Sigmoid colon (tissue), 7 donors: ENCODE data around the gene GCC2. TPM values are rescaled to one million over a fixed set of nuclear protein-coding genes. Genes with fewer than 3 reads are reported as not detected.

Experiments
- DNase-seq: peaks from one replicate; pipeline ENCODE4 v3.0.0-alpha.2; 2019
- H3K27ac ChIP-seq, 4 donors: fragments of 200-600 bp; sonication (generic); one replicate each; pipeline ENCODE4 v1.5.1; 2016 to 2019; ENCODE audit warnings: mild to moderate bottlenecking in 1 of 4
- H3K27me3 ChIP-seq, 3 donors: fragments of 200-600 bp; sonication (generic); one replicate each; pipeline ENCODE4 v1.5.1; 2019; ENCODE audit warnings: mild to moderate bottlenecking in 1 of 3
- H3K36me3 ChIP-seq, 4 donors: fragments of 200-600 bp; sonication (generic); one replicate each; pipeline ENCODE4 v1.5.1; 2016 to 2019
- H3K4me1 ChIP-seq, 4 donors: fragments of 200-600 bp; sonication (generic); one replicate each; pipeline ENCODE4 v1.5.1; 2017 to 2019
- H3K4me3 ChIP-seq, 4 donors: fragments of 200-600 bp; sonication (generic); one replicate each; pipeline ENCODE4 v1.5.1; 2017 to 2019; ENCODE audit warnings: mild to moderate bottlenecking in 2 of 4, moderate library complexity in 1 of 4
- H3K9me3 ChIP-seq, 4 donors: fragments of 200-600 bp in 3 of 4; sonication (generic) in 3 of 4; one replicate each; pipeline versions ENCODE4 v1.5.1 to v1.6.1; 2013 to 2019
- CTCF ChIP-seq, 4 experiments: fragments of 450-650 bp in 3 of 4; fragments of 200-600 bp in 1 of 4; IDR thresholded peaks; one replicate each; pipeline ENCODE4 v1.5.1; 2016 to 2019; ENCODE audit warnings: antibody characterized with exemption in 4 of 4, mild to moderate bottlenecking in 3 of 4, moderate library complexity in 2 of 4
- EP300 ChIP-seq, 4 donors: sonication (generic); formaldehyde crosslinking; IDR thresholded peaks; one replicate each; pipeline ENCODE4 v1.6.1; 2017; ENCODE audit warnings: antibody characterized with exemption in 4 of 4
- POLR2A ChIP-seq, 2 donors: fragments of 450-650 bp; IDR thresholded peaks; one replicate each; pipeline ENCODE4 v1.6.1; 2016; ENCODE audit warnings: antibody characterized with exemption in 2 of 2, mild to moderate bottlenecking in 2 of 2, moderate library complexity in 2 of 2
- POLR2AphosphoS5 ChIP-seq, 4 donors: sonication (generic); formaldehyde crosslinking; IDR thresholded peaks; one replicate each; pipeline ENCODE4 v1.6.1; 2017; ENCODE audit warnings: antibody characterized with exemption in 4 of 4
- WGBS, 2 donors: extraction: QIAGEN DNeasy Blood & Tissue Kit; methylation state at CpG; one replicate each; pipeline ENCODE4 v1.1.7; 2013; 5-methylcytosine and 5-hydroxymethylcytosine counted together
- intact Hi-C: fragments of 100-400 bp; cut with DNase I; formaldehyde crosslinking; loops from one replicate; pipeline ENCODE4 v1.15.1; 2023
- polyA plus RNA-seq, 3 donors: library from polyadenylated mRNA; stranded (reverse); fragments of 200-250 nt; gene quantifications; one replicate each; pipeline ENCODE4 v1.2.3, GENCODE V29; 2013
- total RNA-seq, 4 donors: library from RNA; depleted of rRNA; stranded (reverse); fragments of >200 nt; gene quantifications; one replicate each; pipeline ENCODE4 v1.1.0, GENCODE V29; 2016
- donor health status: healthy with polysubstance abuse.
- donor health status: Bipolar disorder and iron deficiency.
- donor health status: healthy.

GCC2 gene
- total and polyA plus RNA-seq, 7 donors: 18.0 to 47.1 (median 29.6) TPM

GRCh38 chr2:108441712-108442111, 7.3 kb upstream of the GCC2 start:
- H3K9me3 ChIP-seq: no peaks in the 10 kb centered on the region
- TF ChIP-seq CTCF (IDR thresholded peaks at IDR 0.05) (no peak), POLR2A (IDR thresholded peaks at IDR 0.05) (no peak), POLR2AphosphoS5 (IDR thresholded peaks at IDR 0.05) (no peak), EP300 (IDR thresholded peaks at IDR 0.05) (no peak)
- intact Hi-C loops: no loop called here
- H3K27ac ChIP-seq: no peak overlapping the region
- DNase-seq: no peak
- no peak overlapping the region for H3K4me3 ChIP-seq
- no peaks in the 10 kb centered on the region for H3K27me3 ChIP-seq
- no peaks in the 10 kb centered on the region for H3K4me1 ChIP-seq
- no peaks in the 10 kb centered on the region for H3K36me3 ChIP-seq
- WGBS, 2 donors: 89 to 96% methylated on average over 2 of the region's 2 CpGs

- TF ChIP-seq POLR2A (IDR thresholded peaks at IDR 0.05) (no peak), EP300 (IDR thresholded peaks at IDR 0.05) (no peak), POLR2AphosphoS5 (IDR thresholded peaks at IDR 0.05) (no peak), CTCF (IDR thresholded peaks at IDR 0.05) (no peak)
- Histone ChIP-seq H3K4me1 (peaks cover 0 to 14% (median 11%) of the 10 kb centered on the region in 4 donors), H3K27me3 (no peaks in the 10 kb centered on the region), H3K27ac (no peak overlapping the region), H3K4me3 (no peak overlapping the region), H3K9me3 (no peaks in the 10 kb centered on the region), H3K36me3 (no peaks in the 10 kb centered on the region)
- no peak for DNase-seq
- WGBS, 2 donors: 98 to 100% methylated on average over 1 of the region's 1 CpG
- intact Hi-C loops: loop anchor here (5.0 kb wide), 1 partner anchor 92 kb away; no protein-coding TSS in a partner anchor
Observed at GRCh38 chr2:108444941-108445840, 3.8 kb upstream of the GCC2 start.

GRCh38 chr2:108446703-108447102, 2.3 kb upstream of the GCC2 start:
- H3K4me3 ChIP-seq: no peak overlapping the region
- no peak for TF ChIP-seq POLR2AphosphoS5 (IDR thresholded peaks at IDR 0.05)
- no peak for TF ChIP-seq CTCF (IDR thresholded peaks at IDR 0.05)
- TF ChIP-seq POLR2A (IDR thresholded peaks at IDR 0.05): no peak
- TF ChIP-seq EP300 (IDR thresholded peaks at IDR 0.05): no peak
- H3K4me1 ChIP-seq: peaks cover 0 to 18% (median 14%) of the 10 kb centered on the region in 4 donors
- no peaks in the 10 kb centered on the region for H3K27me3 ChIP-seq
- no peaks in the 10 kb centered on the region for H3K9me3 ChIP-seq
- H3K27ac ChIP-seq: no peak overlapping the region
- intact Hi-C loops: loop anchor here (5.0 kb wide), 1 partner anchor 91 kb away; no protein-coding TSS in a partner anchor
- DNase-seq: no peak
- WGBS, 2 donors: 96 to 97% methylated on average over 2 of the region's 2 CpGs
- peaks cover 0 to 3% (median 0%) of the 10 kb centered on the region in 4 donors for H3K36me3 ChIP-seq

GRCh38 chr2:108447947-108448677, 894 bp upstream of the GCC2 start:
- H3K4me3 ChIP-seq: peak overlapping the region; percentile 70 to 95 (median 84)
- no peaks in the 10 kb centered on the region for H3K9me3 ChIP-seq
- 37 to 49% methylated on average over 23 of the region's 23 CpGs for WGBS, 2 donors
- no peaks in the 10 kb centered on the region for H3K27me3 ChIP-seq
- peaks cover 0 to 18% (median 14%) of the 10 kb centered on the region in 4 donors for H3K4me1 ChIP-seq
- intact Hi-C loops: loop anchor here (2.0 to 5.0 kb wide), 2 partner anchors 89 to 137 kb away; no protein-coding TSS in a partner anchor
- H3K36me3 ChIP-seq: peaks cover 0 to 18% (median 5%) of the 10 kb centered on the region in 4 donors
- DNase-seq: no peak
- peak overlapping the region; percentile 86 to 92 (median 90) for H3K27ac ChIP-seq
- TF ChIP-seq POLR2A (IDR thresholded peaks at IDR 0.05): no peak
